NCI-H1092 treated with DMSO at 0.1 percent for 48 hours (cell line): ENCODE data around the gene TDRD6.

ENCODE experiments used
- DNase-seq: peaks from one replicate; lab custom pipeline; 2025; lab: John Stamatoyannopoulos, UW

Gene TDRD6

GRCh38 chr6:46688117-46688965 is 656 bp downstream of the TDRD6 start:
- DNase-seq = no peak

- no peak for DNase-seq
Observed at GRCh38 chr6:46688966-46689335, 1.3 kb downstream of the TDRD6 start.

GRCh38 chr6:46689657-46690056 is 2.0 kb downstream of the TDRD6 start:
- no peak for DNase-seq

GRCh38 chr6:46690141-46690755 is 2.6 kb downstream of the TDRD6 start:
- no peak for DNase-seq

GRCh38 chr6:46690911-46691451 is 3.3 kb downstream of the TDRD6 start:
- no peak for DNase-seq

- DNase-seq = no peak
Observed at GRCh38 chr6:46699970-46700369, 12.3 kb downstream of the TDRD6 start.

GRCh38 chr6:46704562-46704961 is 16.9 kb downstream of the TDRD6 start:
- no peak for DNase-seq

- DNase-seq = no peak
Observed at GRCh38 chr6:46706464-46706863, 18.8 kb downstream of the TDRD6 start.

- no peak for DNase-seq
Observed at GRCh38 chr6:46711491-46711890, 23.8 kb downstream of the TDRD6 start.

GRCh38 chr6:46715141-46715540 is 27.5 kb downstream of the TDRD6 start:
- DNase-seq = no peak

- DNase-seq = no peak
Observed at GRCh38 chr6:46719099-46719498, 31.4 kb downstream of the TDRD6 start.

GRCh38 chr6:46720401-46720800 is 32.7 kb downstream of the TDRD6 start:
- no peak for DNase-seq

GRCh38 chr6:46729787-46730326 is 42.2 kb downstream of the TDRD6 start:
- DNase-seq = no peak

- DNase-seq = no peak
Observed at GRCh38 chr6:46730921-46731461, 43.3 kb downstream of the TDRD6 start.

- no peak for DNase-seq
Observed at GRCh38 chr6:46733341-46733801, 45.7 kb downstream of the TDRD6 start.

- no peak for DNase-seq
Observed at GRCh38 chr6:46734867-46735719, 47.4 kb downstream of the TDRD6 start, which contains the start of gene PLA2G7. PLA2G7 (minus strand) TSS chr6:46735375; CDS start chr6:46722891, 12,484 bp downstream.

- no peak for DNase-seq
Observed at GRCh38 chr6:46735720-46736031, 48.0 kb downstream of the TDRD6 start.

- no peak for DNase-seq
Observed at GRCh38 chr6:46736906-46737305, 49.2 kb downstream of the TDRD6 start.

GRCh38 chr6:46741482-46741881 is 53.8 kb downstream of the TDRD6 start:
- no peak for DNase-seq

GRCh38 chr6:46741910-46742309 is 54.2 kb downstream of the TDRD6 start:
- DNase-seq = no peak

- DNase-seq = no peak
Observed at GRCh38 chr6:46743425-46744158, 55.9 kb downstream of the TDRD6 start.
